Loucy (cell line): Measurements from ENCODE around the gene MBLAC1.

Experiments
- H2AFZ ChIP-seq: fragments of 200-600 bp; sonication (generic); 2 replicates; pipeline ENCODE4 v1.6.0; 2016; ENCODE audit warnings: antibody characterized with exemption, mild to moderate bottlenecking, low read length, moderate library complexity
- H3F3A ChIP-seq: fragments of 200-600 bp; 2 replicates; pipeline ENCODE4 v1.6.0; 2016; ENCODE audit warnings: antibody characterized with exemption, low read depth, mild to moderate bottlenecking
- H3K27me3 ChIP-seq: fragments of 200-600 bp; sonication (generic); 2 replicates; pipeline ENCODE4 v1.6.1; 2014; ENCODE audit warnings: low read length, mild to moderate bottlenecking; ENCODE audit not compliant: insufficient read depth, poor library complexity, severe bottlenecking
- H3K36me3 ChIP-seq: fragments of 200-600 bp; sonication (generic); 2 replicates; pipeline ENCODE4 v1.6.1; 2016; ENCODE audit warnings: low read length; ENCODE audit not compliant: insufficient read depth
- H3K4me1 ChIP-seq: fragments of 200-600 bp; sonication (generic); 2 replicates; pipeline ENCODE4 v1.5.1; 2014; ENCODE audit warnings: low read length, mild to moderate bottlenecking; ENCODE audit not compliant: insufficient read depth, poor library complexity, severe bottlenecking
- H3K4me2 ChIP-seq: fragments of 200-600 bp; sonication (generic); 2 replicates; pipeline ENCODE4 v1.6.0; 2014; ENCODE audit warnings: antibody characterized with exemption, low read length, low read depth, mild to moderate bottlenecking; ENCODE audit not compliant: poor library complexity, severe bottlenecking
- H3K4me3 ChIP-seq: fragments of 200-600 bp; sonication (generic); 2 replicates; pipeline ENCODE4 v1.5.1; 2014; ENCODE audit warnings: low read length, mild to moderate bottlenecking, mixed read lengths; ENCODE audit not compliant: poor library complexity, severe bottlenecking
- H3K79me2 ChIP-seq: fragments of 200-600 bp; sonication (generic); 2 replicates; pipeline ENCODE4 v1.6.1; 2014; ENCODE audit warnings: low read length; ENCODE audit not compliant: insufficient read depth
- H3K9ac ChIP-seq: fragments of 200-600 bp; sonication (generic); 2 replicates; pipeline ENCODE4 v1.6.0; 2014; ENCODE audit warnings: mild to moderate bottlenecking, low read depth, low read length, moderate library complexity; ENCODE audit not compliant: poor library complexity, severe bottlenecking
- H3K9me2 ChIP-seq: fragments of 200-600 bp; sonication (generic); replicated peaks from 2 replicates; pipeline ENCODE4 v1.6.1; 2016; ENCODE audit warnings: low read depth, low read length, mixed read lengths
- H3K9me3 ChIP-seq: fragments of 200-600 bp; sonication (generic); 2 replicates; pipeline ENCODE4 v1.6.1; 2014; ENCODE audit warnings: mild to moderate bottlenecking, antibody characterized with exemption, low read length, low read depth; ENCODE audit not compliant: insufficient read depth
- H4K20me1 ChIP-seq: fragments of 200-600 bp; sonication (generic); 2 replicates; pipeline ENCODE4 v1.6.0; 2014; ENCODE audit warnings: antibody characterized with exemption, low read length, mild to moderate bottlenecking; ENCODE audit not compliant: insufficient read depth, poor library complexity, severe bottlenecking
- EZH2phosphoT487 ChIP-seq: fragments of 200-600 bp; IDR thresholded peaks from 2 replicates; pipeline ENCODE4 v1.6.1; 2018; ENCODE audit warnings: antibody characterized with exemption, mild to moderate bottlenecking, moderate library complexity, borderline replicate concordance
- TF ChIP-seq, protein P1 (sequence below): fragments of 200-600 bp; sonication (generic); conservative IDR thresholded peaks from 2 replicates; pipeline ENCODE4 v1.5.1; 2014; ENCODE audit warnings: mild to moderate bottlenecking, antibody characterized with exemption, low read length

MBLAC1 gene

GRCh38 chr7:100167912-100168323 is 41.2 kb downstream of the MBLAC1 start:
- Histone ChIP-seq H3K4me2 (no peak overlapping the region), H2AFZ (no peak overlapping the region), H3K4me1 (peaks cover 5% of the 10 kb centered on the region), H3K9me3 (no peaks in the 10 kb centered on the region), H4K20me1 (no peaks in the 10 kb centered on the region), H3K9me2 (no peaks in the 10 kb centered on the region), H3K9ac (no peak overlapping the region), H3K27me3 (no peaks in the 10 kb centered on the region), H3F3A (no peaks in the 10 kb centered on the region), H3K36me3 (no peaks in the 10 kb centered on the region), H3K4me3 (no peak overlapping the region), H3K79me2 (no peaks in the 10 kb centered on the region)
- TF ChIP-seq EZH2phosphoT487 = no peak
- TF ChIP-seq, protein P1, sequence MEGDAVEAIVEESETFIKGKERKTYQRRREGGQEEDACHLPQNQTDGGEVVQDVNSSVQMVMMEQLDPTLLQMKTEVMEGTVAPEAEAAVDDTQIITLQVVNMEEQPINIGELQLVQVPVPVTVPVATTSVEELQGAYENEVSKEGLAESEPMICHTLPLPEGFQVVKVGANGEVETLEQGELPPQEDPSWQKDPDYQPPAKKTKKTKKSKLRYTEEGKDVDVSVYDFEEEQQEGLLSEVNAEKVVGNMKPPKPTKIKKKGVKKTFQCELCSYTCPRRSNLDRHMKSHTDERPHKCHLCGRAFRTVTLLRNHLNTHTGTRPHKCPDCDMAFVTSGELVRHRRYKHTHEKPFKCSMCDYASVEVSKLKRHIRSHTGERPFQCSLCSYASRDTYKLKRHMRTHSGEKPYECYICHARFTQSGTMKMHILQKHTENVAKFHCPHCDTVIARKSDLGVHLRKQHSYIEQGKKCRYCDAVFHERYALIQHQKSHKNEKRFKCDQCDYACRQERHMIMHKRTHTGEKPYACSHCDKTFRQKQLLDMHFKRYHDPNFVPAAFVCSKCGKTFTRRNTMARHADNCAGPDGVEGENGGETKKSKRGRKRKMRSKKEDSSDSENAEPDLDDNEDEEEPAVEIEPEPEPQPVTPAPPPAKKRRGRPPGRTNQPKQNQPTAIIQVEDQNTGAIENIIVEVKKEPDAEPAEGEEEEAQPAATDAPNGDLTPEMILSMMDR = no peak

DNA sequence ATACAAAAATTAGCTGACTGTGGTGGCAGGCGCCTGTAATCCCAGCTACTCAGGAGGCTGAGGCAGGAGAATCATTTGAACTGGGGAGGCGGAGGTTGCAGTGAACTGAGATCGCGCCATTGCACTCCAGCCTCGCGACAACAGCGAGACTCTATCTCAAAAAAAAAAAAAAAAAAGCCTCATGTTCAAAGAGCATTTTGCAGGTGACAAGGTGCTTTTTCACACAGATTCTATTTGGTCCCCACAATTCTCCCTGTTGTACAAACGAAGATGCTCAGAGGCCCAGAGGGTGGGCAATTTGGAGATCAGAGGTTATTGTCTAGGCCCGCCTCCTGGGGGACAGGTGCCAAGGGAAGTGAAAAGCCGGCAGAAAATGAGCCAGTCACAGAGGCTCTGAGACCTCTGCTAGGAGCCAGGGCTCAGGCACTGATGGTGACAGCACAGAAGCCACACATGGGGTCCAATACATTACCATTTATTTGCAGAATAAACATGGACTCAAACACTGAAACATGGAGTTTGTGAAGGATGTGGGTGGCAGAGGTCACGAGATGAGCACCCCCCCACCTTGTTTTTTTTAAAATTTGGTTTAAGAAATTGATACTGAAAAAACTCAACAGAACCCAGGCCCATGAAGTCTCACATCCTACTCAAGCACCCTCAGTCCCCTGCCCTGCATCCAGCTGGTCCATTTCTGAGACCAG is 42.5 kb downstream of the MBLAC1 start:
- H3K27me3 ChIP-seq = no peaks in the 10 kb centered on the region
- no peaks in the 10 kb centered on the region for H3K9me2 ChIP-seq
- no peak overlapping the region for H3K9ac ChIP-seq
- H3K36me3 ChIP-seq = no peaks in the 10 kb centered on the region
- H4K20me1 ChIP-seq = no peaks in the 10 kb centered on the region
- H2AFZ ChIP-seq = no peak overlapping the region
- no peak overlapping the region for H3K4me2 ChIP-seq
- H3K4me3 ChIP-seq = no peak overlapping the region
- no peaks in the 10 kb centered on the region for H3K9me3 ChIP-seq
- peaks cover 5% of the 10 kb centered on the region for H3K4me1 ChIP-seq
- H3F3A ChIP-seq = no peaks in the 10 kb centered on the region
- TF ChIP-seq EZH2phosphoT487 = no peak
- TF ChIP-seq, protein P1 = no peak; the same call in 1 of the 2 replicates
- H3K79me2 ChIP-seq = no peaks in the 10 kb centered on the region; the same call in 1 of the 2 replicates

DNA sequence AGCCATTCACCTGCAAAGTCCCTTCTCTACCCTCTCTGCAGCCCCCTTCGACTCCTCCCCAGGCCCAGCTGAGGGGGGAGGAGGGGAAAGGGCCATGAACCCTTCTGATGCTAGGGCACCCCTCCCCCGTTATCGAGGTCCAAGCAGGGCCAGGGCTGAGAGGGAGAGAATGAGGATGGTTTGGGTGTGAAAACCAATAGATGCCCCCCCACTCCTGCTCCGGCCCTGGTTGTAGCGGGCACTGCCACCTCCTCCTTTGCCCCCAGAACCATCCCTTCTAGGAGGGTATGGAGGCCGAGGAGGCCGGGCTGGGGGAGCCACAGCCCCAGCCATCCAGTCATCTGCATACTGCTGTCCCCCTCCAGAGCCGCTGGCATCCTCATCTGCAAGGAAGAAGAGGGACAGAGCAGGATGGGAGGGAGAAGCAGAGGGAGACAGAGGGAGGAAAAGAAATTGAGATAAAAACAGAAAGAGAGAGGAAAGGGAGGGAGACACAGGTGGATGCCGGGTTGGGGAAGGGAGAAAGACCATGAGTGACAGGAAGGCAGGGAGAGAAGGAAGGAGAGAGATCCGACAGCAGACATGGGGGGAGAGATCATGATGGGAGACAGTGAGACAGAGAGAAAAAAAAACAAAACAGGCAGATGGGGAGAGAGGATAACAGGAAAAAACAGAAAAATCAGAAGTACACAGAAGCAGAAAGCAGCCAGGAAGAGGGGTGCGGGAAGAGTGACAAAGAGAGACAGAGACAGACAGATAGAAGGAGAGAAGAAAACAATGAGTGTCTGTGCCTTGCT is 43.5 kb downstream of the MBLAC1 start:
- Histone ChIP-seq H3K9me3 (no peaks in the 10 kb centered on the region), H2AFZ (no peak overlapping the region), H3K27me3 (no peaks in the 10 kb centered on the region), H3K79me2 (peaks cover 8% of the 10 kb centered on the region; the same call in 1 of the 2 replicates), H3K9ac (no peak overlapping the region), H3K9me2 (no peaks in the 10 kb centered on the region), H3K4me1 (peaks cover 8% of the 10 kb centered on the region), H3K36me3 (no peaks in the 10 kb centered on the region), H3K4me2 (no peak overlapping the region), H3K4me3 (no peak overlapping the region), H3F3A (no peaks in the 10 kb centered on the region), H4K20me1 (no peaks in the 10 kb centered on the region)
- TF ChIP-seq, protein P1 = no peak
- no peak for TF ChIP-seq EZH2phosphoT487
